HepG2 (cell line): ENCODE measurements around the gene ZNF322. TPM values are rescaled to one million over a fixed set of nuclear protein-coding genes. Genes with fewer than 3 reads are reported as not detected.
A peak's percentile ranks its signal among the peaks of the same experiment; 100 is the strongest.

ENCODE experiments used
- CREB3 ChIP-seq: sonication (generic); formaldehyde crosslinking; IDR thresholded peaks from 2 replicates; pipeline ENCODE4 v1.5.0; 2020; ENCODE audit warnings: missing genetic modification reagents
- ETV6 ChIP-seq: sonication (generic); formaldehyde crosslinking; conservative IDR thresholded peaks from 2 replicates; pipeline ENCODE4 v1.4.0; 2020; ENCODE audit warnings: missing genetic modification reagents
- FOXA3 ChIP-seq: IDR thresholded peaks from 2 replicates; pipeline ENCODE4 v1.6.1; 2016; ENCODE audit warnings: missing genetic modification reagents, missing compliant biosample characterization
- FOXP1 ChIP-seq, 2 experiments: fragments of 450-650 bp in 1 of 2; IDR thresholded peaks; 2 replicates each; pipeline ENCODE4 v1.6.1; 2017 to 2018; ENCODE audit warnings: antibody characterized with exemption in 1 of 2
- KDM2A ChIP-seq: sonication (generic); formaldehyde crosslinking; IDR thresholded peaks from 2 replicates; pipeline ENCODE4 v1.4.0; 2020; ENCODE audit warnings: low read depth, missing genetic modification reagents, borderline replicate concordance
- KLF13 ChIP-seq: sonication (generic); formaldehyde crosslinking; IDR thresholded peaks from 2 replicates; pipeline ENCODE4 v1.4.0; 2020; ENCODE audit warnings: mild to moderate bottlenecking, missing genetic modification reagents
- LBX2 ChIP-seq: sonication (generic); formaldehyde crosslinking; IDR thresholded peaks from 2 replicates; pipeline ENCODE4 v1.5.0; 2020; ENCODE audit warnings: missing genetic modification reagents, mild to moderate bottlenecking, borderline replicate concordance
- PRDM15 ChIP-seq: sonication (generic); formaldehyde crosslinking; IDR thresholded peaks from 2 replicates; pipeline ENCODE4 v1.4.0; 2020; ENCODE audit warnings: missing genetic modification reagents
- PTBP1 ChIP-seq: fragments of 200-400 bp; formaldehyde crosslinking; IDR thresholded peaks from 2 replicates; pipeline ENCODE4 v1.6.1; 2018; ENCODE audit warnings: low read length, low read depth; ENCODE audit not compliant: poor library complexity, severe bottlenecking
- SOX5 ChIP-seq: IDR thresholded peaks from 2 replicates; pipeline ENCODE4 v1.6.1; 2016; ENCODE audit warnings: borderline replicate concordance
- SP2 ChIP-seq: sonication (generic); formaldehyde crosslinking; IDR thresholded peaks from 2 replicates; pipeline ENCODE4 v1.5.1; 2020; ENCODE audit warnings: mild to moderate bottlenecking, missing genetic modification reagents
- THAP7 ChIP-seq: sonication (generic); formaldehyde crosslinking; IDR thresholded peaks from 2 replicates; pipeline ENCODE4 v1.8.1; 2023; ENCODE audit warnings: mild to moderate bottlenecking, missing genetic modification reagents
- THAP8 ChIP-seq: sonication (generic); formaldehyde crosslinking; IDR thresholded peaks from 2 replicates; pipeline ENCODE4 v1.5.1; 2020; ENCODE audit warnings: missing genetic modification reagents, mild to moderate bottlenecking, borderline replicate concordance
- ZBTB2 ChIP-seq: sonication (generic); formaldehyde crosslinking; IDR thresholded peaks from 2 replicates; pipeline ENCODE4 v1.8.0; 2022; ENCODE audit warnings: low read depth, missing genetic modification reagents
- ZBTB7A ChIP-seq: sonication (generic); formaldehyde crosslinking; IDR thresholded peaks from 2 replicates; pipeline ENCODE4 v1.8.0; 2022; ENCODE audit warnings: mild to moderate bottlenecking, missing genetic modification reagents
- ZFX ChIP-seq: sonication (generic); formaldehyde crosslinking; IDR thresholded peaks from 2 replicates; pipeline ENCODE4 v1.4.0; 2020; ENCODE audit warnings: mild to moderate bottlenecking, low read depth, missing genetic modification reagents, moderate library complexity
- ZNF10 ChIP-seq: sonication (generic); formaldehyde crosslinking; IDR thresholded peaks from 2 replicates; pipeline ENCODE4 v1.4.0; 2020; ENCODE audit warnings: mild to moderate bottlenecking, low read depth, missing genetic modification reagents, borderline replicate concordance
- ZNF275 ChIP-seq: sonication (generic); formaldehyde crosslinking; IDR thresholded peaks from 2 replicates; pipeline ENCODE4 v1.8.0; 2022; ENCODE audit warnings: missing genetic modification reagents, mild to moderate bottlenecking, inconsistent platforms, borderline replicate concordance
- polyA plus RNA-seq, 8 experiments: library from polyadenylated mRNA; depleted of rRNA in 3 of 8; stranded (reverse) in 7 of 8; unstranded in 1 of 8; fragments of >200 nt; fragmentation: Illumina TruSeq in 4 of 8; extraction: Trizol in 4 of 8; gene quantifications; 2 replicates each; pipeline versions ENCODE4 v1.2.1 to v1.2.3, GENCODE V29; 2011 to 2016; ENCODE audit warnings: low read depth in 4 of 8, missing spikeins in 1 of 8, mixed read lengths in 1 of 8; ENCODE audit not compliant: insufficient read depth in 1 of 8
- total RNA-seq, 5 experiments: library from RNA; depleted of rRNA; stranded (reverse); fragments of >200 nt; fragmentation: Illumina TruSeq; extraction: Trizol; gene quantifications; 2 replicates each; pipeline ENCODE4 v1.2.3, GENCODE V29; 2016; ENCODE audit warnings: low read depth in 1 of 5

Gene ZNF322
- total and polyA plus RNA-seq, 2 of the 13 experiments (the other 11 are each of a cell fraction or from before 2014, with no cell fraction given): 8.3 to 22.8 TPM

GRCh38 chr6:26659042-26659999 is at the start of gene ZNF322 (continued):
- TF ChIP-seq THAP7 (peak; percentile 82), SOX5 (CRISPR knock-in tag) (no peak; the same call in 1 of the 2 replicates), ZNF275 (CRISPR knock-in tag) (no peak; the same call in 1 of the 2 replicates), ETV6 (CRISPR knock-in tag) (no peak), KLF13 (CRISPR knock-in tag) (no peak), LBX2 (CRISPR knock-in tag) (no peak), FOXA3 (CRISPR knock-in tag) (peak; percentile 27; the same call in 1 of the 2 replicates), ZBTB2 (no peak), THAP8 (CRISPR knock-in tag) (no peak), ZFX (CRISPR knock-in tag) (peak; percentile 99), SP2 (CRISPR knock-in tag) (peak; percentile 72), CREB3 (CRISPR knock-in tag) (no peak; the same call in 1 of the 2 replicates), PRDM15 (CRISPR knock-in tag) (no peak), ZNF10 (CRISPR knock-in tag) (no peak), ZBTB7A (CRISPR knock-in tag) (peak; percentile 59; the same call in 1 of the 2 replicates), KDM2A (CRISPR knock-in tag) (peak; percentile 88), PTBP1 (no peak), FOXP1 (IDR thresholded peaks at IDR 0.05) (no peak), FOXP1 (CRISPR knock-in tag; IDR thresholded peaks at IDR 0.05) (no peak)
